ENCODE results near the gene COL1A1.

Gene COL1A1

GRCh38 chr17:50181591-50182560, 19.6 kb downstream of the COL1A1 start:
- Histone ChIP-seq H3K27ac (ENCODE audit: low read depth, low read length) (no peak overlapping the region), H3K4me3 (ENCODE audit: low read depth in 1 of 2, low read length in 2 of 2) (no peak overlapping the region)

GRCh38 chr17:50181144-50181543, 20.3 kb downstream of the COL1A1 start:
- Histone ChIP-seq H3K27ac (ENCODE audit: low read depth, low read length) (no peak overlapping the region), H3K9ac (ENCODE audit: low read length) (no peak overlapping the region), H3K9me3 (ENCODE audit: low read length) (no peaks in the 10 kb centered on the region), H3K4me1 (ENCODE audit: insufficient read depth, low read length) (peaks cover 37% of the 10 kb centered on the region), H3K4me3 (ENCODE audit: low read depth in 1 of 2, low read length in 2 of 2) (no peak overlapping the region), H3K27me3 (ENCODE audit: control insufficient read depth in 1 of 2, insufficient read depth in 2 of 2, low read length in 2 of 2) (no peaks in the 10 kb centered on the region), H3K36me3 (ENCODE audit: insufficient read depth, low read length) (peaks cover 14% of the 10 kb centered on the region)

More at GRCh38 chr17:50181591-50182560, 19.6 kb downstream of the COL1A1 start:
- peaks cover 36% of the 10 kb centered on the region for H3K4me1 ChIP-seq (ENCODE audit: insufficient read depth, low read length)
- no peaks in the 10 kb centered on the region for H3K9me3 ChIP-seq (ENCODE audit: low read length)
- no peak overlapping the region for H3K9ac ChIP-seq (ENCODE audit: low read length)
- peaks cover 21% of the 10 kb centered on the region for H3K36me3 ChIP-seq (ENCODE audit: insufficient read depth, low read length)
- H3K27me3 ChIP-seq (ENCODE audit: control insufficient read depth in 1 of 2, insufficient read depth in 2 of 2, low read length in 2 of 2), result no peaks in the 10 kb centered on the region

DNA sequence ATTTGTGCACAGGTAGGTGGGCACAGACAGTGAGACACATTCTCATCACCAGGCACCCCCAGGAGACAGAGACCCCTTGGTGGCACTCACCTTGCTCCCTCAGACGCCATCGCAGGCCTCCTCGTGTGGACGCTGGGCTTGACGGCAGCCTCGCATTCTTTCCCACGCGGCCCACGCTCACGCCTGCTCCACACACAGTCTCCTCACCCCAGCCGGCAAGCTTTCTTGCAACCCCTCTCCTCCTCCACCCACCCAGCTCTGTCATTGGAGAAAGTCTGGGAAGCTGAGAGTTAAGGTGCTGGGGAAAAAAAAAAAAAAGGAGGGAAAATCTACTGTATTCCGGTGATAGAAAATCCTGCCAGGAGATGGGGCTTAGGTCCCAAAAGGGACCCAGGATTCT, 20.8 kb downstream of the COL1A1 start:
- Histone ChIP-seq H3K9ac (ENCODE audit: low read length) (no peak overlapping the region), H3K36me3 (ENCODE audit: insufficient read depth, low read length) (peaks cover 8% of the 10 kb centered on the region), H3K27ac (ENCODE audit: low read depth, low read length) (no peak overlapping the region), H3K4me3 (ENCODE audit: low read depth in 1 of 2, low read length in 2 of 2) (no peak overlapping the region), H3K4me1 (ENCODE audit: insufficient read depth, low read length) (peaks cover 39% of the 10 kb centered on the region), H3K9me3 (ENCODE audit: low read length) (no peaks in the 10 kb centered on the region), H3K27me3 (ENCODE audit: control insufficient read depth in 1 of 2, insufficient read depth in 2 of 2, low read length in 2 of 2) (no peaks in the 10 kb centered on the region)

DNA sequence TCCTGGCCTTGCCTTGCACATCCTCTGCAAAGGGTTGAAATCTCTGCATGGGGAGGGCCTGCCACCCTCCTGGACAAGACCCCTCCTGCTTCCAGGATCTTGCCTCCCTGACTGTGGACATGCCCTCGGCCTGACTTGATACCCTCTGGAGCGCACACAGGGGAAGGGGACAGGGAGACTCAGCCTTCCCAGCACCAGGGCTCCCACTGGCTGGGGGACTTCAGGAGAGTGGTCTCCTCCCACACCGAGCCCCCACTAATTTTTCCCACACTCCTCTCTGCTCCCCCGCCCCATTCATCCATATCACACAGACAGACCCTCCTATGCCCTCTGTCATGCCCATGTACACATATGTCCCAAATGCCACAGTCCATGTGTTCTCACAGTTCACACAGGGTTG, 21.3 kb downstream of the COL1A1 start:
- Histone ChIP-seq H3K9me3 (ENCODE audit: low read length) (no peaks in the 10 kb centered on the region), H3K36me3 (ENCODE audit: insufficient read depth, low read length) (peaks cover 4% of the 10 kb centered on the region), H3K27ac (ENCODE audit: low read depth, low read length) (no peak overlapping the region)

DNA sequence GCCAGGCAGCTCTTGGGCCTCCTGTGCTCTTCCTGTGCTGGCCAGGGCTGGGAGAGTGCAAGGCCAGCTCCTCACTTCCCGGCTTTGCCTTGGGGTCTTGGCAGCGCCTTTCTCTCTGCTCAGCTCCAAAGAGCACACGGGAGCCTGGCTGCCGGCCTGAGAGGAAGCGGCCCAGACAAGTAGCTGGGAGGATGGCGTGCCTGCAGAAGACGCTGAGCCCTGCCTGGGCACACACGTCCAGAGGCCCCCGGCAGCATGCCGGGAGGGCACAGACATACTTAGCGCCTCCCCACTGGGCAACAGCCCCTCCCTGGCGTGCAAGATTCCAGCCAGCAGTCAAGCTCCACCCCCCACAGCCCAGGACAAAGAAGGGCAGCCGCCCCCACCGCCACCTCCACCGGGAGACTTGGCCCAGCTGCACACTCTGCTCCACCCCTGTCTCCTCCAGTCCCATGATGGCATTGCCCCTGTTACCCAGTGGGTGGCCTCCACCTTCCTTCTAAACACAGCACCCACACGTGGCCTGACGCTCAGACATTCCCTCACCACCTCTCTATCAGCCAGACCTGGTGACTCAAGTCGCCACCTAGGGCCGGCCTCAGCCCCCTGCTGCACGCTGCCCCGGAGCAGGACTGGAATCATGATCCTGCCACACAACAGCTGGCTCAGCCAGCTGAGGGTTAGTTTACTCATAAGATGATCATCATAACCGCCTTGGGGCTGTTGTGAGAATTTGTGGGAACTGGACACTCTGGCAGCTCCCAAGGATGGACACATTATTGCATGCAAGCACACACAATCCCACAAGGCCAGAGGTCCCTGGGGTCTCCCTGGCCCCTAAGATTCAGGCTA, 23.2 kb downstream of the COL1A1 start:
- Histone ChIP-seq H3K4me1 (ENCODE audit: insufficient read depth, low read length) (peaks cover 43% of the 10 kb centered on the region), H3K27me3 (ENCODE audit: control insufficient read depth in 1 of 2, insufficient read depth in 2 of 2, low read length in 2 of 2) (no peaks in the 10 kb centered on the region), H3K4me3 (ENCODE audit: low read depth in 1 of 2, low read length in 2 of 2) (peak overlapping the region in 1 of 2 donors; percentile 22), H3K36me3 (ENCODE audit: insufficient read depth, low read length) (no peaks in the 10 kb centered on the region), H3K9me3 (ENCODE audit: low read length) (no peaks in the 10 kb centered on the region), H3K27ac (ENCODE audit: low read depth, low read length) (peak overlapping the region; percentile 80), H3K9ac (ENCODE audit: low read length) (no peak overlapping the region)

More for the DNA sequence above, 21.3 kb downstream of the COL1A1 start:
- no peaks in the 10 kb centered on the region for H3K27me3 ChIP-seq (ENCODE audit: control insufficient read depth in 1 of 2, insufficient read depth in 2 of 2, low read length in 2 of 2)
- no peak overlapping the region for H3K4me3 ChIP-seq (ENCODE audit: low read depth in 1 of 2, low read length in 2 of 2)
- H3K4me1 ChIP-seq (ENCODE audit: insufficient read depth, low read length), result peaks cover 44% of the 10 kb centered on the region
- H3K9ac ChIP-seq (ENCODE audit: low read length), result no peak overlapping the region

DNA sequence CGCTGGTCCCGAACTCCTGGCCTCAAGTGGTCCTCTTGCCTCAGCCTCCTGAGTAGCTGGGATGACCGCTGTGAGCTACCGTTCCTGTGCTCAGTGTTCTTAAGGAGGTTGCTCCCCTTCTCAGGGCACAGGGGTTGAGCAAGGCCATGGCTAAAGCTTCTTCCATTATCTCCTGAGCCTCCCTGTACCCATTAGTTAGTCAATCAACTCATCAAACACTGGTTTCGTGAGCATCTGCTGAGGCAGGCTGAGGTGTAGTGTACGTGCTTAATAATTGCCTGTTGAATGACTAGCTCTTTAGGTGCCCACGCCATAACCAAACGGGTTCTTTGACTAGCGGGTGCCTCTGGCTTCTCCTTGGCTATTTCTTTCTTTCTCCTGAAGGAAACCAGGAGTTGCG, 24.0 kb downstream of the COL1A1 start:
- Histone ChIP-seq H3K4me3 (ENCODE audit: low read depth in 1 of 2, low read length in 2 of 2) (peak overlapping the region in 1 of 2 donors; percentile 22), H3K27ac (ENCODE audit: low read depth, low read length) (peak overlapping the region; percentile 80), H3K4me1 (ENCODE audit: insufficient read depth, low read length) (peaks cover 47% of the 10 kb centered on the region)

GRCh38 chr17:50176559-50177357, 24.7 kb downstream of the COL1A1 start:
- Histone ChIP-seq H3K4me3 (ENCODE audit: low read depth in 1 of 2, low read length in 2 of 2) (no peak overlapping the region), H3K9ac (ENCODE audit: low read length) (peak overlapping the region; percentile 34), H3K9me3 (ENCODE audit: low read length) (no peaks in the 10 kb centered on the region), H3K4me1 (ENCODE audit: insufficient read depth, low read length) (peaks cover 47% of the 10 kb centered on the region), H3K27ac (ENCODE audit: low read depth, low read length) (peak overlapping the region; percentile 80), H3K36me3 (ENCODE audit: insufficient read depth, low read length) (no peaks in the 10 kb centered on the region), H3K27me3 (ENCODE audit: control insufficient read depth in 1 of 2, insufficient read depth in 2 of 2, low read length in 2 of 2) (no peaks in the 10 kb centered on the region)

More for the DNA sequence above, 24.0 kb downstream of the COL1A1 start:
- Histone ChIP-seq H3K27me3 (ENCODE audit: control insufficient read depth in 1 of 2, insufficient read depth in 2 of 2, low read length in 2 of 2) (no peaks in the 10 kb centered on the region), H3K36me3 (ENCODE audit: insufficient read depth, low read length) (no peaks in the 10 kb centered on the region), H3K9me3 (ENCODE audit: low read length) (no peaks in the 10 kb centered on the region), H3K9ac (ENCODE audit: low read length) (no peak overlapping the region)

GRCh38 chr17:50175035-50175807, 26.2 kb downstream of the COL1A1 start:
- H3K4me3 ChIP-seq (ENCODE audit: low read depth in 1 of 2, low read length in 2 of 2), result no peak overlapping the region
- peaks cover 47% of the 10 kb centered on the region for H3K4me1 ChIP-seq (ENCODE audit: insufficient read depth, low read length)
- peak overlapping the region; percentile 67 for H3K27ac ChIP-seq (ENCODE audit: low read depth, low read length)
- H3K27me3 ChIP-seq (ENCODE audit: control insufficient read depth in 1 of 2, insufficient read depth in 2 of 2, low read length in 2 of 2), result no peaks in the 10 kb centered on the region
- H3K36me3 ChIP-seq (ENCODE audit: insufficient read depth, low read length), result no peaks in the 10 kb centered on the region
- H3K9ac ChIP-seq (ENCODE audit: low read length), result peak overlapping the region; percentile 3
- H3K9me3 ChIP-seq (ENCODE audit: low read length), result no peaks in the 10 kb centered on the region

- H3K9me3 ChIP-seq (ENCODE audit: low read length), result no peaks in the 10 kb centered on the region
- H3K4me1 ChIP-seq (ENCODE audit: insufficient read depth, low read length), result peaks cover 51% of the 10 kb centered on the region
- H3K27ac ChIP-seq (ENCODE audit: low read depth, low read length), result no peak overlapping the region
- H3K27me3 ChIP-seq (ENCODE audit: control insufficient read depth in 1 of 2, insufficient read depth in 2 of 2, low read length in 2 of 2), result no peaks in the 10 kb centered on the region
- no peak overlapping the region for H3K9ac ChIP-seq (ENCODE audit: low read length)
- no peak overlapping the region for H3K4me3 ChIP-seq (ENCODE audit: low read depth in 1 of 2, low read length in 2 of 2)
- no peaks in the 10 kb centered on the region for H3K36me3 ChIP-seq (ENCODE audit: insufficient read depth, low read length)
These were observed 27.0 kb downstream of the COL1A1 start for GRCh38 chr17:50174444-50174843.

DNA sequence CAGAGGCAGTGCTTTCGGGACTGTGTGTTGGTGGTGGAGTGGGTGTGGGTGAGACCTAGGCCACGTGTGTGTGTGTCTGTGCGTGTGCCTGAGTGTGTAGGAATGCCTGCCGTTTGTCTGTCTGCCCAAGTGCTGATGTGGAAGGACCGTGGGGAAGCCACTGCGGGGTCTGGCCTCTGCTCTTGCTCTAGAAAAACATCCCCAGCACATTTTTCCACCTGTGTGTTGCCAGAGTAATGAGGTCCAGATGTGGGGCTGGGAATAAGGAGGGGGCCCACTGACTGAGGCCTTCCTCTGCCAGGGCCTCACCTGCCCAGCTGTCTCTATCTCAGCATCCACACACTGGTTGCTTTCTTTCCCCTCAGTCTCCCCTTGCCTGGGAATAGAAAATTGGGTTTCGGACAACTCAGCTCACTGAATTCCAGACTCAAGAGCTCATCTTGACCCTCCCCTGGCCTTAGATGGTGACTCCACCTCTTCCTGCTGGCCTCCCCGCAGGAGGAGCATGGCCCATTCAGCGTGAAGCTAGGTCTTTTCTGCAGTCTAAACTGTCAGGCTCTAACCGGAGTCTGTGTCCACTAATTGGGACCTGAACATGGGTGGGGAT, 28.0 kb downstream of the COL1A1 start:
- peak overlapping the region; percentile 21 for H3K27ac ChIP-seq (ENCODE audit: low read depth, low read length)
- H3K4me1 ChIP-seq (ENCODE audit: insufficient read depth, low read length), result peaks cover 49% of the 10 kb centered on the region
- no peaks in the 10 kb centered on the region for H3K9me3 ChIP-seq (ENCODE audit: low read length)
- H3K27me3 ChIP-seq (ENCODE audit: control insufficient read depth in 1 of 2, insufficient read depth in 2 of 2, low read length in 2 of 2), result no peaks in the 10 kb centered on the region
- peak overlapping the region; percentile 18 for H3K9ac ChIP-seq (ENCODE audit: low read length)
- no peaks in the 10 kb centered on the region for H3K36me3 ChIP-seq (ENCODE audit: insufficient read depth, low read length)
- no peak overlapping the region for H3K4me3 ChIP-seq (ENCODE audit: low read depth in 1 of 2, low read length in 2 of 2)
